ENCODE measurements around the gene HEPACAM2.

HEPACAM2 gene

GRCh38 chr7:93226310-93226709 lies at the start of gene HEPACAM2:
TSS of gene HEPACAM2 (minus strand) at chr7:93226469.
- DNase-seq (ENCODE audit: low read depth in 2 of 2), result no peak

- no peak for DNase-seq (ENCODE audit: low read depth in 2 of 2)
Measured at GRCh38 chr7:93265220-93265619, 39.0 kb upstream of the HEPACAM2 start.

DNA sequence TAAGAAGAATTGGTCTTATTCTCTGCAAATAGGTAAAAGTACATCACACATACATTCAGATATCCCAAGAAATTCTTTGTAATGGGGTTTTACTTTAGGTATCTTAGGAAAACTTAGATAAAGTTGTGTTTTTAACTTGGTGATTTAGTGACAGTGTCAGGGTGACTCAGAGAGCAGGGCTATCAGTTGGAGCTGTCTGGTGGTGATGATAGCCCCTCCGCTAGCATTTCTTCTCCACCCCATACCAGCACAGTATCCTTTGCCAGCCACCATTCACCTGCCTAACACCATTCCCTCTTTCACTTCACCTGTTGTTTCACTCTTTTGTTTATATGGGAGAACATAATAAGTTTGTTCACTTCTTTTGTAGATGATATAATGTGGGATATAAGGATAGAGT lies 36.3 kb upstream of the HEPACAM2 start:
- no peak for DNase-seq (ENCODE audit: low read depth in 2 of 2)

DNA sequence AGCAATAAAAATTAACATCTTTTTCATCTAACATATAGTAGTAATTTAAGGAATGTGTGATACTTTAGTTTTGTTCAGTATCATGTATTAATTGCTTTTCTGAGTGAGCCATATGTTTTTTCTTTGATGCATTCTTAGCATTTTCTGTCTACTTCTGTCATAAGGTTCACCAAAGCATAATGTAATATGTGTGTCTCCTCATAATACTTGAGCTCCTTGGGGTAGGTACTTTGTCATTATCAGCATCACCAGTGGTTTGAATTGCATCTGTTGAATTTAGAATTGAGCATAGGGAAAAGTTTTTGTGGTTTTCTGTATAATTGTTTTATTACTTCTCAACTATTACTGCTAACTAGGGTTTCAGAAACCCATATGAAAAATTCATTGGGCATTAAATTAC lies 32.4 kb upstream of the HEPACAM2 start:
- DNase-seq (ENCODE audit: low read depth in 2 of 2), result no peak

DNA sequence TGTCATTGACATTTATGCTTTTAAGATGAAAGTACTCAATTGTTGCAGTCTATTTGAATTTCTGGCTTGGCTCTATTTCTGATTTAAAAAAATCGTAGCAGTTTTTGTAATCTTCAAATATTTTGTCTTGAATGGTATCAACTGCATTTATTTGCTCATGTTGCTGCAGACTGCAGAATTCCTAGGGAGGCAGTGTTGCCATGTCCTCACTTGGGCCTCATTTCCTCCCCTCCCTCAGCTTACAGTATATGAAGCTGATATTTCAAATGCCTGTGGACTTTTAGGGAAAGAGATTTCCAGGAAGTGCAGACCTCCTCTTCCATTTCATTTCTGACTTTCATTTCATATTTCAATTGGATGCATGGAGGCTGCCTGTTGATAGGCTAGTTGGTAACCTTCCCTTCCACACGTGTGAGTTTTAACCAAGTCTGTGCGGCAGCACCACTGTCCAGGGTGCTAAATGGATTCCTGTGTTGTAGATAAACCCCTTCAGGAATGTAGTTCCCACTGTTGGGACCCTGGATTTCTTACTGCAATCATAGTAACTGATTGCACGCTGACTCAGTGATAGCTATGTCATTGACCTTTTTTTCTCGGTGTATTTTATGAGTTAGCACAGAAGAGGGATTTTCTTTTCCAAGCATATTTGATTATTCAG lies 23.4 kb upstream of the HEPACAM2 start:
- DNase-seq (ENCODE audit: low read depth in 2 of 2), result no peak

DNA sequence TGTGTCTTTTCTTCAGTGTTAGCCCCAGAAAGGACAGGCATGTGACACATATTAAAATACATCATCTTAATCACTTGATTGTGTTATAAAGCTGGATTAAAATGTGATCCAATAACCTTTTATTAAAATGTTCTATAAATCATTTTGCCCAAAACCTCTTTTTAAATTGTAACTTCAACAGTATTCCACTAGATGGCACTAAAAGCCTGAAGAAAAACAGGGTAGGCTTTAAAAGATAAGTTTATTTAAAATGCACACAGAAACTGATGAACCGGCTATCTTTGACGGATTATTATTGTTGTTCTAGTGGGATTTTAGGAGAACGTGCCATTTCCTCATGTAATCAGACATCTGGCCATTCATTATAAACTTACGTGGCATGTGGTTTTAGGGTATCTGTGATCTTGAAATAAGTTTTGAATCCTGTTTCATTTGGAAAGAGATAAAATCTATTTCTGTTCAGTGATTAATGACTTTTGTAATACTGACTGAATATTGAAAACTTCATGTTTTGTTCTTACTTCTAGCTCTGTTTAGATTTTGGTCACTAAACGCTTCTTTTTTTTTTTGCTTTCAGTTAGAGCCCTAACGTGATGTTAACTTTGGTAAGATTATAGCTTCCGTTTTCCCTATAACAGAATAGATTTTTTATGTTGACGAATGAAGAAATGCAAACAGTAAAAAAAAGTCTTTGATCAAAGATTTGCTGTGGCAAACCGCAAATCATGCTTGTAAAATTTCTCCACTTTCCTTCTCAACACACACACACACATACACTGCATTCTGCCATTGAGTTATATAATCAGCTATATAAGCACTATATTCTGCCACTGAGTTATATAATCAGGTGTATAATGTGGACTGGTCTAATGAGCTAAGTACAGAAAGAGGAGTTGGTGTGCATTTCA lies 19.5 kb upstream of the HEPACAM2 start:
- no peak for DNase-seq (ENCODE audit: low read depth in 2 of 2)

GRCh38 chr7:93242106-93242505 lies 15.8 kb upstream of the HEPACAM2 start:
- DNase-seq (ENCODE audit: low read depth in 2 of 2), result no peak

- no peak for DNase-seq (ENCODE audit: low read depth in 2 of 2)
Measured at GRCh38 chr7:93239824-93240223, 13.6 kb upstream of the HEPACAM2 start.

DNA sequence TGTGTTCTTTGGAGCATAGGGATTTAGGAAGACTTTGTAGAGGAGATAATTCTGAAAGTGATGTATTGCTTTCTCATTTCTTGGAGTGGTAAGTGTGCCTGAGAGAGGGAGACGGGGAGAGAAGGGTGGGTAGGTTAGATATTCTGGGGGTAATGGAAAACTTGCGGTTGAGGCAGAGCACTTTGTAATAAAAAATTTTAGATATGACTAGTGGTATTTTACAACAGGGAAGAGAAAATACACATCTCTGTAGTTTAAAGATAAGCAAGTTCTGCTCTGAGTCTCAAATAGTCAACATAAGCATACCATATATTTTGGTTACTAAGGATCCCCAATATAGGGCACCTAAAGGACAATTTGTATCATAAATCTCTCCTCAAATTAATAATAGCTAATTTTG lies 12.5 kb upstream of the HEPACAM2 start:
- DNase-seq (ENCODE audit: low read depth in 2 of 2), result no peak

DNA sequence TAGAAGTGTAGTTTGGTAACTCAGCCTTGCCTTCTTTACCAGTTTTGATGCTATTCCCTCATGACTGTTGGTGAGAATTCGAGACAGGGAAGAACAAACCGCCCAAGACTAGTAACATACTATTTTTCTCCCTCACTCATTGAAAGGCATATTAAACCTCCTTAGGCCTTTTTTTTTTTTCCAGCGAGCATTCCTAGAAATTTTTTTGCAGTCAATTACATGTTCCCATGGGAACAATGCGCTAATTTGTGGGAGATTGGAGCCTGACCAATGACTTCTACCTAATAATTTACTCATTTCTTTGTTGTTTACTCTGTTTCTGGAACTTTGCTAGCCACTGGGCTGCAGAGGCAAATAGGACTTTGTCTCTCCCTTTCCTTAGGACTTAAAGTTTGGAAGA lies 11.9 kb upstream of the HEPACAM2 start:
- DNase-seq (ENCODE audit: low read depth in 2 of 2), result no peak

DNA sequence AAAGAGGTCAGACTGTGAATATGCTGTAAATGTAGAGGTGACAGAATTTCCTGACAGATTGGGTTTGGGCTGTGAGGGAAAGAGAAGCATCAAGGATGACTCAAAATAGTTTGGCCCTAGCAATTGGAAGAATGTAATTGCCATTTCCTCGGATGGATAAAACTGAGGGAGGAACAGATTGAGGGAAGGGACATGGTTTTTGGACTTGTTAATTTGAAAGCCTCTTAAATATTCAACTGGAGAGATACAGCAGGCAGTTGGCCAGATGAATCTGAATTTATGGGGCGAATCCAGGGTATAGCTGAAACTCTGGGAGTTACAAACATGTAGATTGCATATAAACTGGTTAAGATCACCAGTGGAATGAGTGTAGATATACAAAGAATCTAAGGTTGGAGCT lies 9.3 kb upstream of the HEPACAM2 start:
- DNase-seq (ENCODE audit: low read depth in 2 of 2), result no peak

DNA sequence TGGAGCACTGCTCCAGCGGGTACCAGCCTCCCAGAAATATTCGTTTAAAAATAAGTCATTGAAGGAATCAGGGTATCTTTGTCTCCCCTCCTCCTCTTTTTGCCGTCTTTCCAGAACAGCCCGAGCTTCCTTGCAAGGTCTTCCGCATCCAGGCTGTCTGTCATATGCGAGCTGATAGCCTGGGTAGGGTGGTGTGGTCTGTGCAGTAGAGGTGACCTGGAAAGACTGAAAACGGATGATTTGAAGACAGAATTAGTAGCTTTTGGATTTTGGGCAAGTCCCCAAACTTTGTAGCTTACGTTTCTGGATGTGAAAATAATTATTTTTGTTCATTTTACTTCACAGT lies 6.4 kb upstream of the HEPACAM2 start:
- no peak for DNase-seq (ENCODE audit: low read depth in 2 of 2)

DNA sequence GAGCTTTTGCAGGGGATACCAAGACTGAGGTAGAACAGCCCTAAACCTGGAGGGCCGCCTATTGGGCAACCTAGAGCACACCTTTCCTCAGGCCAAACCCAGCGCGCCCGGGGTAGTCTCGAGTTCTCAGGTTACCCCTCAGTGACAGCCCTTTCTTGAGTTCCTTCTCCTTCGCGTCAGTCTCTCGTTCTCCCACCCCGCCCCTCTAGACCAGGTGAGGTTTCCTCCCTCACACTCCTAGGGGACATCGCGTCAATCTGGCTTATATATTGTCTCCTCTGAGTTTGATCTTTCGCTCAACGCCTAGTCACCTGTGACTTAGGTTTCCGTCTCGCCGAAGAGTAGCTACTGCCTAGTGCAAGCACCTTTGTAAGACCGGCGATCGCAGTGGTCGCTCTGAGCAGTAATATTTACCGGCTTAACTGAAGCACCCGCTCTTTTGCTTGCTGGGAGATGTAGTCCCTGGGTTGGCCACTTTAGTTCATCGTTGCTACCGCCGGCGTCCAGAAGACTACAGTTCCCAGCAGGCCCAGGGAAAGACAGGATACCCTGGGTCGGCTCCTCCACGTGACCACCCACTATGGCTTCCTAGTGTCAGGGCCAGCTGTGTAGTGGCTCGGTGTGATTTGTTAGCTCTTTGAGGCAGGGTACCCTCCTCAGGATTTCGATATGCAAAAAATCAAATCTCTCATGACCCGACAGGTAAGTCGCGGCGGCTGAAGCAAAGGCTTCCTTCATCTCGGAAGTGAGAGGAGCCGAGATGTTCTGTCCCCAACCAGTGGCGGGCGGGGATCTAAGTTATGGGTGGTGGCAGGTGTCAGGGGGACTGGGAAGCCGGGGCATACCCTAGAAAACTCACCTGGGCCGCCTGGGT lies 5.8 kb upstream of the HEPACAM2 start, which contains the start of gene VPS50:
Gene VPS50, plus strand, starts transcription at position 568 of the 874 bp plus-strand sequence. Its CDS starts 102 bp downstream, at position 670.
- peak; percentile 68 to 78 for DNase-seq (ENCODE audit: low read depth in 2 of 2)

- DNase-seq (ENCODE audit: low read depth in 2 of 2), result no peak
Measured at GRCh38 chr7:93231259-93231658, 5.0 kb upstream of the HEPACAM2 start.

- DNase-seq (ENCODE audit: low read depth in 2 of 2), result no peak
Measured at GRCh38 chr7:93228302-93228701, 2.0 kb upstream of the HEPACAM2 start.

- DNase-seq (ENCODE audit: low read depth in 2 of 2), result no peak
Measured at GRCh38 chr7:93219868-93220267, 6.4 kb downstream of the HEPACAM2 start.

DNA sequence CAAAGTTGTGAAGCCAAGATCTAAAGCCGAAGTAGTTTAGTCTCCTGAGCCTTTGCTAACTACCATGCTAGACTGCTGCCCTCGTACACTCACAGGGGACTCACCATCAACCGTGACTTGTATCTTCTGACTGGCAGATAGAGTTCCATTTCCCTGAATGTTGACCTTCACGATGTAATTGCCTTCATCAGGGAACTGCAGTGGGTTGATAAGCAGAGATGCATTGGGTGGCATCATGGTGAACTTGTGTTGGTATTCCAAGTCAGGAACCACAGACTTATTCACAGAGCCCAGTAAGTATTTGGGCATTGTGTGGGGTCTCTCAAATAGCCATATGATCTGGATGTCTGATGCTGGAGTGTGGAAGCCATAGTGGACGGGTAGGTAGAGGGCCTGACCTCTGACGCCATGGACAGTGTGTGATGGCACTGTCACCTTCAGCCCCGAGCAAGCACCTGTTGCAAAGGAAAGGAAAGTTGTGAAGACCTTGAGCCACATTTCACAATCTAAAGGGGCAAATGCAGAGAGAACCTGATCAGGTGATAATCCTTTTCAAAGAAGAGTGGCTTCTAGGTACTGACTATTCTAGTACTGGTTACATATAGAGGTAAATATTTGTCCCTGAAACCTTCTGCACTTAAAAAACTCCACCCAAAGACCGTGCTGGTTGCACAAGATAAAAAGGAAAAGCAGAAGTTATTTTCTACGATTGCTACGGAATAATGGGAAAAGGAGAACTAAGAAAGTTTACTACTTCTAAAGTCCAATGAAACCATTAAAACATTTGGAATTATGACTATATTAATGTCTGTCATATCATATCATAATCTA lies 7.1 kb downstream of the HEPACAM2 start:
- no peak for DNase-seq (ENCODE audit: low read depth in 2 of 2)

- no peak for DNase-seq (ENCODE audit: low read depth in 2 of 2)
Measured at GRCh38 chr7:93212881-93213280, 13.4 kb downstream of the HEPACAM2 start.

- DNase-seq (ENCODE audit: low read depth in 2 of 2), result no peak
Measured at GRCh38 chr7:93211228-93211818, 14.9 kb downstream of the HEPACAM2 start.

DNA sequence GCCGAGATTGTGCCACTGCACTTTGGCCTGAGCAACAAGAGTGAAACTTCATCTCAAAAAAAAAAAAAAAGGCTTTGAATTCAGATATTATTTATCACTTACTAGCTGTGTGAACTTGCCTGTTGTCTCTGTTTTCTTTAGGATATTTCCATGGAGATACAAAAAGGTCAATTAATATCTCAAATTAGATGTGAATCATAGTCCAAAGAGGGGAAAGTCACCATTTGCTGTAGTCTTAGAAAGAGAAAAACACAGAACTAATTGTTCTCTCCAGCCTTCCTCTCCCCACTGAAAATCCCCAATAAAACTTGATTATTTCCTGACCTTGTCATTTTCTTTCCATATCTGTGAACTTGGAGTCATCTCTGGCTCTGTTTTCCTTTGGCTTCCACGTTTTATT lies 21.2 kb downstream of the HEPACAM2 start:
- no peak for DNase-seq (ENCODE audit: low read depth in 2 of 2)

DNA sequence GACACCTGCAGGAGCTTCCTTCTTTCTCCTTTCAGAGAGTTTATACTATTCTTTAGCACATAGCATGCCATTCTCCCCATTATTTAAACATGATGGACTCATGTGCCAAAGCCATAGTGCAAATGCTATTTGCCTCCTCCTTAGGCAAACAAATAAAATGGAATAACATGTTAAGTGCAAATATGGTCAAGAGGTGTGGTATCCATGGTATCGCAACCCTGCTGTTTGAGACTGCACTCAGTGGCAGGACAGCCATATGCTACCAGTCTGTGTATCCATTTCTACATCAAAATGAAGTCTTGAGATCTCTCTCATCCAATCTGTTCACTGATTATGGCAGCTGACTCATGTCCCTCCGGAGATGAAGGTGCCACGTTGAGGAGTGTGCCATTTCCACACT lies 22.8 kb downstream of the HEPACAM2 start:
- no peak for DNase-seq (ENCODE audit: low read depth in 2 of 2)
